ENCODE data around the gene CDK6.

CDK6 gene

DNA sequence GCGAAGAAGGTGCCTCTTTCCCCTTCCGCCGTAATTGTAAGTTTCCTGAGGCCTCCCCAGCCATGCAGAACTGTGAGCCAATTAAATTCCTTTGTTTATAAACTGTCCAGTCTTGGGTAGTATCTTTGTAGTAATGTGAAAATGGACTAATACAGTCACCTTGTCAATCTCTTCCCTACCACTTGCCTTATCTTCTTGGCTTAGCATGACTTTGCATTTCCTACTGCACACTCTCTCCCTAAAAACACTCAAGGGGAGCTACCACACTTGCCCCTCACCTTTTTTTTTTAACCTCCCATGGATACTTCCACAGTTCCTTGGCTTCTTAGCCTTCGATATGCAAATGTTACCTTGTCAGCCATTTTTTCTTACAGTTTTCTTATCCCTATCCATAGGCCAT is 7.4 kb upstream of the CDK6 start:
- no peak for DNase-seq

DNA sequence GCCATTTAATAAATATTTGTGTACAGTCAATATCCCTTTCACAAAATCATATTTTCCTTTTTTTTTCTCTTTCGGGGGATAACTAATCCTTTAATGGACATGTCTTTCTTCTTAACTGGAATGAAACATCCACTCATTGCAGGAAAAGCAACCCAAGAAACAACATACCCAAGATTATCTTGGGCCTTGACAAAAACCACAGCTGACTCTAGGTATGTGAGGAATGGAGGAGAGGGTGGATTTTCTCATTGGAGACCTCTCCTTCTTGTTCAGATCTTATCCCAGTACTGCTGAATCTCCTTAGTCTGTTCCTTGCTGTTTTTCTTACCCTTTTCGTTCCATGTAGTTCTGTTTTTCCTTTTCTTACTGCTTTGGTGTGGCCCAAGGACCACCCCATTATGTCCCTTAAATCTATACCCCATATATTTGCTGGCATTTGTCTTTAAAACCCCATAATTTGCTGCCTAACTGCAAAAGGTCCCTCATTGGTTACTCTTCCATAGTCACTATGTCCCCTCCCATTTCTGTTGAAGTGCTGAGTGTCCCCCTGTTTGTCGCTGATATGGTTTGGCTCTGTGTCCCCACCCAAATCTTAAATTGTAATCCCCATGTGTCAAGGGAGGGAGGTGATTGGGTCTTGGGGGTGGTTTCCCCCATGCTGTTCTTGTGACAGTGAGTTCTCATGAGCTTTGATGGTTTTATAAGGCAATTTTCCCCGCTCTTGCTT is 6.8 kb upstream of the CDK6 start:
- DNase-seq, result no peak

DNA sequence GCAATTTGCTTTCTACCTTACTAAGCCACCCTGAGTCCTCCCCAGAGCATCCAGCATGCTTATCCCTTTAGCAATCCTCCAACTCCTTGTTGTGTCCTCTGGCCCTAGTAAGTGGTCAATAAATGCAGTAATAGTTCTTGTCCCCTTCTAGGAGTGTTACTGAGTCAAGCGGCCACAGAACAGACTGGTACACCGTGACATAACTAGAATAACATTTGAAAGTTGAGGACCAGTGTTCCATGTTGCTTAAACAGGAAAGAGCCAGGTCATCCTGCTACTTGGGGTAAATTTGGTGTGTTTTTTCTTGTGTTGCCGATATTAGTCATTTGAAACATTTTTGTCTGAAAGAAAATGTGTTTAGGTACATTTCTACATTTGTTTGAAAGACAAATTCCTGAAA is 4.8 kb upstream of the CDK6 start:
- DNase-seq, result no peak

DNA sequence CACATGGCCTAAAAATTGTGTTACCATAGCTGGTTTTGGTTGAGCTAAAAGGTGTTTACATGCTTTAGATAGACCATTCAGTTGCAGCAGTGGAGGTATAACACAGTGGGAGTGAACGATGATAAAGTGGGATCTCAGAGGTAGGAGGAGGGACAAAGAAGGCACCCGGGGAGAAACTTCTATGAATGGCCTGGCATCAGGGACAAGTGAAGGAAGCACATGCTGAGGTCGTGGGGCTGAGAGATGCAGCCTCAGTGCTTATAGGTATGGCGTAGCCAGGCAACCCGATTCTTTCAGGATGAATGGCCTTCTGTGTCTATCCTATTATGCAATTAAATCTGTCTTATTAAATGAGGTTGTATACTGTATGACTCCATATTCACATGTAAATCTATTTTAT is 3.9 kb upstream of the CDK6 start:
- DNase-seq, result no peak

DNA sequence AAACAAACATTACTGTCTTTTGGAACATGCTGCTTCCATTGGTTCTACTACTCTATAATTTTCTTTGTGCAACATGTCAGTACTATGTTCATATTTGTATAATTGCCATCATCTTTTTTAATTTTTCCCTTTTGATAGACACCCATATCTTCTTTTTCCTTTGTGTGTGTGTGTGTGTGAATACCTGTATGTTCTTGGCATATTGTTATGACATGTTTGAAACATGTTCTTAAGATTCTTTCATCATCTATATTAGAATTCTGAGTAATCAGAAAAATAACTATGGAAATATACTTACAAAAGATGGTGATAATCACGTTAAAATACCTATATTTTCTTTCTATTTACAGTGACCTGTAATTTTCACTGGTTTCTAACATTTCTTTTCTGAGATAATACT is 3.5 kb upstream of the CDK6 start:
- DNase-seq, result no peak

DNA sequence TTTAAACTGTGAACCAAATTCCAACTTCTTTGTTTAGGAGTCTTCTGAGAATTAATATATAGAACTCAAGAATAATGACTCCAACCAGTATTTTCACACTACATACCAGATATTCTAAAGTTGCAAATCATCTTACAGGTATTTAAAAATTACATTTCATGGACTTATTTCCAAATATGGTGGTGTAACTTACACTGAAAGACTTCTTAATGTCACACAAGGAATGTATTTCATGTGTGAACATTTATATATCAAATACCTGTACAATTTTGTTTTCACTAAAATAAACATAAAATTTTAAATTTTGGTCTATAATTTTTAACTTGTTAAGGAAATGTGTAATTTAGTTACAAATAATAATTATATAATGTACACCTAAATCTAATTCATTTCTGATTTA is 2.6 kb upstream of the CDK6 start:
- DNase-seq, result no peak

DNA sequence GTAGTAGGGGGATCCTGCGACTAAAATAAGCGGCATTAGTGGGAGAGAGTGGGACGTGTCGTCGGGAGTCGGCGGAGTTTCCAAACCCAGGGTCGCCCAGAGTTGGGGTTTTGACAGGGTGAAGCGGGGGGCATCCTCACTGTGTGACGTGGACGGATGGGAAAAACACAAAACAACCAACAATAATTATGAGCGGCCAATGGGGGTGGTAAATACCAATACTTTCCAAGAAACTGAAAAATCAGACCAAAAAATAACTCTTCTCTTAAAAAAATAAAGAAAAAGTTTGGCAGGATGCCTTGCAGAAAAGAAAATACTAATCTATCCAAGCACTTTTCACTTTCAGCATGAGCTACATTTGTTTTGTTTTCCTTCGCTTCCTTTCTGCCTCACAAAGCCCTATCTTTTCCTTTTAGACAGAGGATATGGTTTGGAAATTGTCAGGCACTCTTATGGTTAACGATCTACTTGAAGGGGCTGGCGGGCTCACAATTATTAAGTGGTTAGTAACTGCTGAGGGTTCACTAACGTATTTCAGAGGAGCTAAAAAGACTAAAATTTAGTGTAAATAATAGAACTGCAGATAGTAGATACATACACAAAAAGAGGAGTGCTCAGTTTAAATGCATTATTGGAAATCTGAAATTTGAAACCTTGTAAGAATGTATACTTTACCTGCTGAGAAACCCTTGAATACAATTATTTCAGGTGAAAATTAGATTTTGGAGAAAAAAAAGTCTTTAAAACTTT is 802 bp upstream of the CDK6 start:
- peak; percentile 64 for DNase-seq

DNA sequence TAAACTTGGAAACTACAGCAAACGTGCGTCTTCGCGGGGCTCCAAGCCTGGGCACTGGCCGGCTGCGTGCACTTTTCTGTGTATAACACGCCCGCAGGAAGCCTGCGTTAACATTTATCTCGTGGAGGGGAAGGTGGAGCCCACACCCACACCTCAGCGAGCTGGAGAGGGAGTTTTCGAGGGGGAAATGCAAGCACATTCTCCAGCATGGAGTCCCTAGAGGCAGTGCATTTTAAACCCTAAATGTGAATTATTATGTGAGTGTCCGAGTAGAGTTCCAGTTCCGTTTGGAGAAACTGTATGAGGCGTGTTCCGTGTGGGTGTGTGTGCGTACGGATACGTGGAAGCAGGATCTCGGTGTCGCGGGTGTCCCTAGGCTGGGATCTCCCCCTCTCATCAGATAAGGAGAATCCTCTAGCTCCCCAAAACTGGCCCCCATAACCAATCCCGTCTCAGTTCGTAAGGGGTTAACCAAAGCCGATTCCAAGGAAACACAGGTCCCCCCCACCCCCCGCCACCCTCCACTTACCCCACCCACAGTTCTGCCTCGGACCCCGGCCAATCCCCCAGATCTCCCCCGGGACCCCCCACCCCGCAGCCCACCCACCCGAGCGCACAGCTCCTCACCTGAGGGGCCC is 403 bp downstream of the CDK6 start:
- peak; percentile 78 for DNase-seq

DNA sequence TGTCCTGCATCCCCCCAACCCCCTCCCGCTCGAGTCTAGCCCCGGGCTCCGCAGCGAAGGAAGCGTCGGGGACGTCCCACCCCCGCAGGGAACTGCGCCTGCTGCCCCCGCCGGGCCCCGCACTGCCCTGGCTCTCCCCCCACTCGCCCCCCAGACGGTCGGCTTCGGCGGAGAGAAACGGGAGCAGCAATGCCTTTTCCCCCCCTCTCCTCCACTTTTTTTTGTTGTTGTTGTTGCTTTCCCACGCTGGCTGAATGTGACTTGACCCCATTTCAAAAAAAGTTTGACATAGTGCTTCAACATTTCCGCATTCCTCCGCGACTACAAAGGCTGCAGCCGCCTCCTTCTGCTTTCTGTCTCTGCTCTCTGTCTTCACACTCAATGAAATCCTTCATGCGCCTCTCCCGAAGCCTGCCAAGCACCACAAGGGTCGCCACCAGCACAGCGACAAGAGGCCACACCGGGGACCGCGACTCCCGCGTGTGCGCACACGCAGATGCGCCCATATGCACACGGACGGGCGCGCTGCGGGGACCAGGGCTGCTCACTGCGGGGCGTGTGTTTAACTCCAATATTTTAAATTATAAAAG is 1.0 kb downstream of the CDK6 start:
- peak; percentile 73 for DNase-seq

DNA sequence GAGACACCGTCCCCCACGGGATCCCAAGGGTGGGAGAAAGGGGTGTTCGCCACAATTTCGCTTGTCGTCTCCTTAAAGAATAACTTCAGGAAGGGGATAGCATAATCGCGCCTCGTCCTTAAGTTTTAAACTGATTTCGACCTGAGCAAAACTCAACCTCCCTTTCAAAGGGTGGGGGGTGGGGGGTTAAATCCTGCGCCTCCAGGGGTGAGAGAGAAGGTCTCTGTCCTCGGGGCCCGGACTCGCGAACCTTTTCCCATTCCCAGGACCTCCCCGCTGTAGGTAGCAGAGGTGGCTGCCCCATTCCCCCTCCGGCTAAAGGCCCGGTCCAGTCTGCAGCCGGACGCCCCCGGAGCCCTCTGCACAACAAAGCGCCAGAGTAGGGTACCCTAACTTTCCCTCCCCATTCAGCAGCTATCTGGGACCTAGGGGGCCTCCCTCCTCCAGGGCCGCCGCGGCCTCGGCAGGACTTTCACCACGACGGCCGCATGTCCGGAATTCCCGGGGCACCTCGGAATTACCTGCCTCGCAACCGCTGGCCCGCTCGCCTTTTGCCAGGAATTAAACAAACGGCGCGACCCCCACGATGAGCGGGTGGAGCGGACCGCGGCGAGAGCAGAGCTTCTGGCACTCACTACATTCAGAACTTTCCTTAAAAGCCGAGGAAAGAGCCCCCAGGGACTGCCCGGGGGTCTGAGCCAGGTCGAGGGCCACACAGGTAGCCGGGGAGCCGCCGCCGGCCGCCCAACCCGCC is 1.7 kb downstream of the CDK6 start:
- peak; percentile 45 for DNase-seq

DNA sequence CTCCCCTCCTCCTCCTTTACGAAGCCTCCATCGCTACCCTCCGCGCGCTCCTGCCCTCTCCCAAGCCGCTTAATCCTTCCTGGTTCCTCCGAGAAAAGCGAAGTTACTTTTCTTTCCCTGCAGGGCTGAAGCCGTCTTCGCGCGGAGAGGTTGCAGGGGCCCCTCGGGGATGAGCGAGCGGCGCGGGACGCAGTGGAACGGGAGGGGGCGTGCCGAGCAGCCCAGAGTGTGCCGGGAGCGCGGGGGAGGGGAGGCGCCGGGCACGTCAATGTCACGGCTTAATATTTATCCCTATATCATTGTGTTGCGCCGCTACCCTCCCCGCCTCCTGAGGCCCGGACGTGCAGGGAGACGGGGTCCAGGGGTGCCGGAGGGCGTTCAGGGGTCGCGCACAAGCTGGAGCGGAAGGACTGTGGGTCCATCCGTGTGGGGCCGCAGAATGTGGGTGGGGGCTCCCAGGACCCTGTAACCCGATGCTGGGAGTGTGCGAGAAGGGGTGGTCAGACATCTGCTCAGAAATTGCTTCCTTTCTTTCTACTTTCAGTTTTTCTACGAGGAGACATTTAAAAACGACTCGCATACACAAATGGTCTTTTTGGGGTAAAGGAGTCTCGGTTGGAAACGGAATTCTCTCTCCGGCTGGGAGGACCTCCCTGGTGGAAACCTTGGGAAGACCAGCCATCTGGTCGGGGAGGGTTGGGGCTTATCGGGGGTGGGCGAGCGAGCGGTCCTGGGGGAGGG is 2.4 kb downstream of the CDK6 start:
- peak; percentile 93 for DNase-seq

DNA sequence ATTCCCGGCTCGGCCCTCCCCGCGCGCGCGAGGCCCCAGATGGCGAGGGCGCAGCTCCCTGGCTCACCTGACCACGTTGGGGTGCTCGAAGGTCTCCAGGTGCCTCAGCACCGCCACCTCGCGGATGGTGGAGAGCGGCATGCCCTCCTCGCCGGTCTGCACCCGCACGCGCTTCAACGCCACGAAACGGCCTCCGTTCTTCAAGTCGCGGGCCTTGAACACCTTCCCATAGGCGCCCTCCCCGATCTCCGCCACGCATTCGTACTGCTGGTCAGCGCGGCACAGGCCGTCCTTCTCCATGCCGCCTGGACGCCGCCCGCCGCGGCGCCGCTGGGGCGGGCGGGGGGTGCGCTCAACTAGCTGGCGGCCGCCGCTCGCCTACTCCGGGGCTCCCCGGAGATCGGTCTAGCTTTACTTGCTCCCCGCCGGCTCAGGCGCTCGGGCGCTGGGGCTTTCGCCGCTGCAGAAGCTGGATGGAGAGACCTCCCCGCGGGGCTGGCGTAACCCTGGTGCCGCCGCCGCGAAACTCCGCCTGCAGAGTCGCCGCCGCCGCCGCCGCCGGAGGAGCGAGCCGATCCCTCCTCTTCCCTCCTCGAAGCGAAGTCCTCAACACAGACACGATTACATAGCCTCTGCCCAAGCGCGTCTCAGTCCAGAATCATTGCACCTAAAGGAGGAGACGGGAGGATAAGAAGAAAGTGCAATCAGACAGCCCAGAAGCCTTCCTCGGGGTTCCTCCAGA is 3.2 kb downstream of the CDK6 start:
- DNase-seq, result peak; percentile 92

DNA sequence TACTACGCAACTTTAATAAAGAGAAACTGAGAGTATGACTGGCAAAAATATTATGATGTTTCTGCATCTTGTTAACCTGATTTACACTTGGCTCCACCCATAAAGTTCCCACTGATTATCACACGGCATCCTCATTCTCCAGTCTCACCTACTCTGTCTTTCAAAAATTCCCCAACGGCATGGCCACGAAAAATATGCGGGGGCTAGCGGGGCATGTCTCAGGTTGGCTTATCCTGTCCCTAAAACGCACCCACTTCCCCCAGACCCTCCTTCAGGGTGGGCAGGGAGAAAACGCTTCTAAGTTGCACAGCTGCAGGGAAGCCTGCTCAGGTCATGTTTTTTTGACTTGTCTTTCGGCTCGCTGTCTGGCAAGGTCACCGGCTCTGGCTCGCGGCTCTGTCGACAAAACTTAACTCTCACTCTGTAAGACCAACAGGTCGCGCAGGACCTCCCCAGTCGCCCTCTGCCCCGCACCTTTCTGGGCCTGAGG is 3.8 kb downstream of the CDK6 start:
- DNase-seq, result no peak

DNA sequence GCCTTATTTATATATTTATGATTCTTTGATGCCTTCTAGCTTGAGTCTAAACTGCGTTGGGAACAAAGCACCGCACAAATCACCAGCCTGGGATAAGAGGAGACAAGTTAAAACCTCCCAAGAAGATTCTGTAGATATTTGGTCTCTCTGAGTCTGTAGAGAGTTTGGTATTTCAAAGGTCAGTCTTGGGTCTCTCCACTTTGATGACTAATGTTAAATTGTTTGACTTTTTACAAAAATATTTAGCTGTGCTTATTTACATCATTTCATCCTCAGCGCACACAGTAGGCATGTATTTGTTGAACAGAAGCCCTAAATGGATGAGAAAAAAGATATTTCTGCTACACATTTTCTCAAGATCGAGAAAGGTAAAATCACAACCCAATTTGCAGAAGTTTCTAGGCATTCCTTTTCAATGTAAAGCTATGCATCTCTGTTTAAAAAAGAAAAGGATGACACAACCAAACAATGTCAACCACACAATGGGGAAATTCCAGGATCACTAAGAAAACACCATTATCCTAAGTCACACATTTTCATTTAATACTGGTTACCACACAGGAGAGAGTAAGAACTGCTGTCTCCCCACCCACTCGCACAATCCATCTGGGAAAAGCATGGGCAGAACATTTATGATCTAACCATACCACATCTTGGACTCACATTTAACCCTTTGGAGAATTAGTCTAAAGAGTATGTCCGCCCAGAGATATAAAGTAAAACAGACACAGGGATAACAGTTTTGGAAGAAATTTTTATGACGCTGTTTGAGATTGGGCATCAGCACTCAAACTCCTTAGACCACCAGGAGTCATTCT is 4.4 kb downstream of the CDK6 start:
- no peak for DNase-seq

DNA sequence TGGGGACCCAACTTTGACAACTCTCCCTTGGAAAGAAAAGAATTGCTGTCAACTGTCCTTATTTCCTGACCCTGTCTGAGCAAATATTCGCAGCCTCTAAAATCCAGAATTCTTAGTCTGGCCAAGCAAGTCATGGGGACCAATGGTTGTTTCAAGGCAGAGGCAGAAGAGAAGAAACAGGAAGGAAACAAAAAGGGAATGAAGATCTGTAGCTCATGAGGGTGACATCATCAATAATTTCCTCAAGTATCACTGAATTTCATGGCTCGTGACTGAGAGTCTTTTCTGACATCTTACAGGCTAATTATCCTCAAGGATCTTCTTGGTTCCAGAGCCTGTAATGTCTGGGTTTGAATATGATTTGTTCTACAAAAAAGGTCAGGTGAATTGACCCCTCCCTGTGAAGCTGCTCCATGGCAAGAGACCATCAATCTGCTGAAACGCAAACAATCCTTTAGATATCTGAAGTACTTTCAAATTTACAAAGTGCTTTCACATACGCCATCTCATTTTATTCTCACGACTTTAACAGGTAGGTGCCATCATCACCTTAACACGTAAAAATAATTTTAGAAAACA is 5.8 kb downstream of the CDK6 start:
- DNase-seq, result peak; percentile 52

DNA sequence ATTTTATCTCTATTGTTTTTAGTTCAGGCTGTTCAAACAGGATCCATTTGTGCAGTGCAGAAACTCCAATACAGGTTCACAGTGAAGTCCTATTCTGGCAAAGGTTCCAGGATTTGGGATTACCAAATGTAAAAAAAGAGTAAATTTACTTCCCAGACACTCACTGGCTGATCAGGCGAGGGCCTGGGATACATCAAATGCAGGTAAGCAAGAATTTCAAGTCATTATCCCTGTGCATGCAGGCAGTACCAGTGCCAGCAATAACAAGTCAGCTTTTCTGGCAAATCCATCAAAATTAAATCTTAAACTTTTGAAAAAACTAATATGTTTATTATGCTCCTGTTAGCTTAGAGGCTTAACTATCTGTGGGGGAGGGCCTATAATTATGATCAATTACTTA is 6.3 kb downstream of the CDK6 start:
- no peak for DNase-seq

DNA sequence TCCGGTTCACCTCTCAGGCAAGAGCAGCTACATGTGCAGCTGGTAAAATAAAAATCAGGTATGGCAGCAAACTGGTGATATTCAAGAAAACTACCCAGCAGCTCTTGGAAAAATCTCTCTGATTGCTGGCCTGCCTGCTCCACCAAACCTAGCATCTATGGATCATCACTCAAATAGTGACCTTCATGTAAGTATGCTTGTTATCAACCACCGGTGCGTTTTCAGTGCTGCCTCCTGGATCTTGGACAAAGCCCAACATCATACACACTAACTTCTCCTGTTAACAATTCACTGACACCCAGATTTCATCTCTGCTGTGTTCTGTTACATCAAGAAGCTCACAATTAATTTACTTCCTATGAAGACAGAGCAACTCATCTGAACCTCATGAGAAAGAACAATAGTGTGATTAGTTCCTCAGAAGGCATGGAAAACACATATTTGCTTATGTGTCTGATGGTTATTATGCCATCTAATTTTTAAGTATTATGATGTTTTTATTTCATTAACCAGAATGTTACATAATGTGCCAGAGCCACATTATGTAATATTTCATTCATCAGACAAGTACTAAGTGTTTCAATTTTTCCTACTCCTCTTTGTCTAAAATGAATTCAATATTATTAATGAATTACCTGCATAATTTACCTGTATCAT is 8.8 kb downstream of the CDK6 start:
- DNase-seq, result peak; percentile 64

DNA sequence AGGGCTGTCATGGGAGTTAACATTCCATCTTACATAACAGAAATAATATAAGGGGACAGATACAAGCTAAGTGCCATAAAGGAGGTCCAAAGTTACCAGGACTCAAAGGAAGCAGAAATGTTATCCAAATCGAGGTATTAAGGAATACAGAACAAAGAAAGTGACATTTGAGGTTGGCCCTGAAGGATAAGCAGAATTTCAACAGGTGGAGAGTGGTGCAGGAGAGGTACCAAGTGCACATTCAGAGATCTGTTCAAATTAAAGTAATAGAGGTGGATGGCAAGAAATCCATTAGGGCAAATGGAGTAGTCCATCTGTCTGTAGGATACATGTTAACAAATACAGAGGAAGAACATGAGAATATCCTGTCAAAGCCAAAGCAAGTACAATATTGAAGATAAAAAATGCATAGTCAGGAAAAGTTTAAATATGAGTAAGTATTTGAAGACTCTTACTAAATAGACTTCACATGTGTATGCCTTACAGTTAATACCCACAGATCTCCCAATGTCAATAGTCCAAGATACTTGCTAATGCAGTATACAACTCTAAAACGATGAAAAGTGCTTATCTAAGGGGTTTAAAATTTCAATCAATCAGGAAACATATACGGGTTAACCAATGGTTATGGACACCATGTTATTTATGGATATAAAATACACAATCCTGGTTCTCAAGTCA is 10.0 kb downstream of the CDK6 start:
- DNase-seq, result no peak
